ENCODE results near the gene GNAL. TPM values are rescaled to one million over a fixed set of nuclear protein-coding genes. Genes with fewer than 3 reads are reported as not detected.

The GNAL gene
- total RNA-seq, 1 donor from 2014 or later: 4.5 TPM

- Histone ChIP-seq H4K20me1 (ENCODE audit: insufficient read depth, low read length) (no peaks in the 10 kb centered on the region), H3K9me3 (ENCODE audit: insufficient read depth, low read depth, low read length) (no peaks in the 10 kb centered on the region), H3K9ac (ENCODE audit: low read length) (no peak overlapping the region), H3K27me3 (ENCODE audit: insufficient read depth, low read length) (no peaks in the 10 kb centered on the region), H3K4me1 (ENCODE audit: insufficient read depth, low read length) (no peaks in the 10 kb centered on the region), H3K4me3 (ENCODE audit: insufficient read depth, low read depth, low read length) (no peak overlapping the region), H3K27ac (ENCODE audit: low read depth, low read length) (no peak overlapping the region), H3K36me3 (ENCODE audit: insufficient read depth, low read length) (no peaks in the 10 kb centered on the region), H3K79me2 (ENCODE audit: insufficient read depth, low read length) (no peaks in the 10 kb centered on the region), H2AFZ (ENCODE audit: low read depth, low read length) (no peak overlapping the region), H3K4me2 (ENCODE audit: low read length) (no peak overlapping the region)
- no peak overlapping the region for H3K27ac Mint-ChIP-seq (ENCODE audit: unreplicated experiment)
- H3K4me3 Mint-ChIP-seq (ENCODE audit: unreplicated experiment): no peak overlapping the region
- peaks cover 9% of the 10 kb centered on the region for H3K36me3 Mint-ChIP-seq (ENCODE audit: low read depth, unreplicated experiment)
- H3K4me1 Mint-ChIP-seq (ENCODE audit: low read depth, unreplicated experiment): peaks cover 6% of the 10 kb centered on the region
- DNase-seq (ENCODE audit: low read depth): no peak
- FAIRE-seq: no peak
- TF ChIP-seq EZH2 (IDR thresholded peaks at IDR 0.05; ENCODE audit: insufficient read depth, low read length) (no peak), CTCF (IDR thresholded peaks at IDR 0.05; ENCODE audit: insufficient read depth, low read depth, low read length) (no peak)
- H3K9me3 Mint-ChIP-seq (ENCODE audit: unreplicated experiment): peaks cover 3% of the 10 kb centered on the region
- no peaks in the 10 kb centered on the region for H3K27me3 Mint-ChIP-seq (ENCODE audit: low read depth, unreplicated experiment)
Measured at GRCh38 chr18:11883153-11883552, 194.1 kb downstream of the GNAL start.

GRCh38 chr18:11884396-11885030 lies 195.4 kb downstream of the GNAL start:
- Histone ChIP-seq H3K27me3 (ENCODE audit: insufficient read depth, low read length) (no peaks in the 10 kb centered on the region), H3K9ac (ENCODE audit: low read length) (no peak overlapping the region), H3K4me1 (ENCODE audit: insufficient read depth, low read length) (no peaks in the 10 kb centered on the region), H3K4me3 (ENCODE audit: insufficient read depth, low read depth, low read length) (no peak overlapping the region), H3K79me2 (ENCODE audit: insufficient read depth, low read length) (no peaks in the 10 kb centered on the region), H3K27ac (ENCODE audit: low read depth, low read length) (no peak overlapping the region), H2AFZ (ENCODE audit: low read depth, low read length) (no peak overlapping the region), H3K9me3 (ENCODE audit: insufficient read depth, low read depth, low read length) (no peaks in the 10 kb centered on the region), H4K20me1 (ENCODE audit: insufficient read depth, low read length) (no peaks in the 10 kb centered on the region), H3K36me3 (ENCODE audit: insufficient read depth, low read length) (no peaks in the 10 kb centered on the region), H3K4me2 (ENCODE audit: low read length) (no peak overlapping the region)
- FAIRE-seq (no peak), DNase-seq (ENCODE audit: low read depth) (no peak)
- no peak overlapping the region for H3K27ac Mint-ChIP-seq (ENCODE audit: unreplicated experiment)
- peaks cover 2% of the 10 kb centered on the region for H3K9me3 Mint-ChIP-seq (ENCODE audit: unreplicated experiment)
- no peaks in the 10 kb centered on the region for H3K27me3 Mint-ChIP-seq (ENCODE audit: low read depth, unreplicated experiment)
- peaks cover 17% of the 10 kb centered on the region for H3K36me3 Mint-ChIP-seq (ENCODE audit: low read depth, unreplicated experiment)
- no peak for TF ChIP-seq EZH2 (IDR thresholded peaks at IDR 0.05; ENCODE audit: insufficient read depth, low read length)
- TF ChIP-seq CTCF (IDR thresholded peaks at IDR 0.05; ENCODE audit: insufficient read depth, low read depth, low read length): no peak
- peaks cover 6% of the 10 kb centered on the region for H3K4me1 Mint-ChIP-seq (ENCODE audit: low read depth, unreplicated experiment)
- H3K4me3 Mint-ChIP-seq (ENCODE audit: unreplicated experiment): no peak overlapping the region

GRCh38 chr18:11885278-11885947 lies 196.3 kb downstream of the GNAL start:
- Histone ChIP-seq H3K27ac (ENCODE audit: low read depth, low read length) (no peak overlapping the region), H3K9me3 (ENCODE audit: insufficient read depth, low read depth, low read length) (no peaks in the 10 kb centered on the region), H3K4me1 (ENCODE audit: insufficient read depth, low read length) (no peaks in the 10 kb centered on the region), H3K36me3 (ENCODE audit: insufficient read depth, low read length) (no peaks in the 10 kb centered on the region), H4K20me1 (ENCODE audit: insufficient read depth, low read length) (no peaks in the 10 kb centered on the region), H3K4me3 (ENCODE audit: insufficient read depth, low read depth, low read length) (no peak overlapping the region), H3K27me3 (ENCODE audit: insufficient read depth, low read length) (no peaks in the 10 kb centered on the region), H3K79me2 (ENCODE audit: insufficient read depth, low read length) (no peaks in the 10 kb centered on the region), H3K9ac (ENCODE audit: low read length) (no peak overlapping the region), H3K4me2 (ENCODE audit: low read length) (no peak overlapping the region), H2AFZ (ENCODE audit: low read depth, low read length) (no peak overlapping the region)
- Mint-ChIP-seq H3K4me3 (ENCODE audit: unreplicated experiment) (no peak overlapping the region), H3K27me3 (ENCODE audit: low read depth, unreplicated experiment) (no peaks in the 10 kb centered on the region), H3K27ac (ENCODE audit: unreplicated experiment) (no peak overlapping the region), H3K9me3 (ENCODE audit: unreplicated experiment) (no peaks in the 10 kb centered on the region), H3K4me1 (ENCODE audit: low read depth, unreplicated experiment) (peaks cover 6% of the 10 kb centered on the region), H3K36me3 (ENCODE audit: low read depth, unreplicated experiment) (peaks cover 21% of the 10 kb centered on the region)
- FAIRE-seq: no peak
- TF ChIP-seq CTCF (IDR thresholded peaks at IDR 0.05; ENCODE audit: insufficient read depth, low read depth, low read length) (no peak), EZH2 (IDR thresholded peaks at IDR 0.05; ENCODE audit: insufficient read depth, low read length) (no peak)
- DNase-seq (ENCODE audit: low read depth): no peak
